ENCODE data around the gene MYH7.

- TF ChIP-seq CTCF (IDR thresholded peaks at IDR 0.05) (no peak), POLR2A (IDR thresholded peaks at IDR 0.05) (no peak), POLR2AphosphoS5 (IDR thresholded peaks at IDR 0.05) (no peak)
These were observed 37.1 kb downstream of the MYH7 start for GRCh38 chr14:23398348-23398747.
